Activated CD4-positive, alpha-beta T cell treated with anti-CD3 and anti-CD28 coated beads, Interleukin-2, amount 10 ng/mL, durations not matched to agents 7 days and 5 days (primary cell): ENCODE data around the gene NHLRC4. TPM values are rescaled to one million over a fixed set of nuclear protein-coding genes. Genes with fewer than 3 reads are reported as not detected.

ENCODE experiments used
- CTCF ChIA-PET: fragments of 350-600 bp; sonication (Branson Sonifier 250); formaldehyde crosslinking; loops from one replicate; lab custom pipeline; 2021; ENCODE audit warnings: antibody characterized with exemption; lab: Charles Lee
- POLR2A ChIA-PET: fragments of 350-600 bp; sonication (Branson Sonifier 250); formaldehyde crosslinking; loops from one replicate; lab custom pipeline; 2021; ENCODE audit warnings: antibody characterized with exemption; lab: Charles Lee
- DNase-seq: peaks from one replicate; pipeline ENCODE4 v3.0.0-alpha.2; 2020
- H3K27ac Mint-ChIP-seq: one replicate; pipeline ENCODE4 v1.8.0; 2021; ENCODE audit warnings: mild to moderate bottlenecking, moderate library complexity, mixed read lengths
- H3K27me3 Mint-ChIP-seq: one replicate; pipeline ENCODE4 v1.8.0; 2021; ENCODE audit warnings: mixed read lengths
- H3K36me3 Mint-ChIP-seq: one replicate; pipeline ENCODE4 v1.8.0; 2021; ENCODE audit warnings: low read depth, mixed read lengths
- H3K4me1 Mint-ChIP-seq: one replicate; pipeline ENCODE4 v1.8.0; 2021; ENCODE audit warnings: mixed read lengths
- H3K4me3 Mint-ChIP-seq: one replicate; pipeline ENCODE4 v1.8.0; 2021; ENCODE audit warnings: mild to moderate bottlenecking, moderate library complexity, mixed read lengths
- H3K9me3 Mint-ChIP-seq: one replicate; pipeline ENCODE4 v1.8.0; 2021; ENCODE audit warnings: mixed read lengths
- total RNA-seq, 2 experiments: library from RNA; stranded (reverse); gene quantifications; one replicate each; pipeline ENCODE4 v1.2.3, GENCODE V29; 2021

Gene NHLRC4
- total RNA-seq, 2 experiments from 2014 or later = 1.9 to 2.7 TPM

DNA sequence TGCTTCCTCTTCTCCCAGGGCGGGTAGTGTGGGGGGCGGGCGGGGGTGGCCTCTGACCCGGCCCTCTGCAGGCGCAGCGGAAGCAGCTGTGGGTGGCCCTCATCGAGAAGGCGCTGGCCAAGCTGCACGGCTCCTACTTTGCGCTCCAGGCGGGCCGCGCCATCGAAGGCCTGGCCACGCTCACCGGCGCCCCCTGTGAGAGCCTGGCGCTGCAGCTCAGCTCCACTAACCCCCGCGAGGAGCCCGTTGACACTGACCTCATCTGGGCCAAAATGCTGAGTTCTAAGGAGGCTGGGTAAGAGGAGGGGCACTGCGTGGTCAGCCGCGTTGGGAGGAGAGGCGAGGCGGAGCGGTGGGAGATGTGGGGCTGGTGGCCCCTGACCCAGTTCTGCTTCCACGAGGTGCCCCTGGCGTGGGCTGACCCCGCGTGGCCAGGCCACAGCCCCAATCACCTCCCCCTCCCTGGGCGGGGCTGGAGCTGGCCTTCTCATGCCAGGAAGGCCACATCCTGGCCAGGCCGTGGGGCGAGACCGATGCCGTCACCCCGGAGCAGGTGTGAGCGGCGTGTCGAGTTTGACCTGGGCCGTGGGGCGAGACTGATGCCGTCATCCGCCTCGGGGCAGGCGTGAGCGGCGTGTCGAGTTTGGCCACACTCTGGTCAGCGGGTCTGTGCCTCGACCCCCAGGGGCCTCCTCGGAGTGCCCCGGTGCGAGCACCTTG lies 17.1 kb upstream of the NHLRC4 start:
- no peak overlapping the region for H3K4me3 Mint-ChIP-seq
- POLR2A ChIA-PET = no interaction called here
- no peak for DNase-seq
- H3K4me1 Mint-ChIP-seq = no peaks in the 10 kb centered on the region
- no peak overlapping the region for H3K27ac Mint-ChIP-seq
- CTCF ChIA-PET = interaction anchor here (0.6 kb wide), 1 partner anchor 13 kb away, joined by 3 read pairs; no protein-coding TSS in a partner anchor
- H3K9me3 Mint-ChIP-seq = no peaks in the 10 kb centered on the region
- H3K36me3 Mint-ChIP-seq = peaks cover 4% of the 10 kb centered on the region
- H3K27me3 Mint-ChIP-seq = no peaks in the 10 kb centered on the region

DNA sequence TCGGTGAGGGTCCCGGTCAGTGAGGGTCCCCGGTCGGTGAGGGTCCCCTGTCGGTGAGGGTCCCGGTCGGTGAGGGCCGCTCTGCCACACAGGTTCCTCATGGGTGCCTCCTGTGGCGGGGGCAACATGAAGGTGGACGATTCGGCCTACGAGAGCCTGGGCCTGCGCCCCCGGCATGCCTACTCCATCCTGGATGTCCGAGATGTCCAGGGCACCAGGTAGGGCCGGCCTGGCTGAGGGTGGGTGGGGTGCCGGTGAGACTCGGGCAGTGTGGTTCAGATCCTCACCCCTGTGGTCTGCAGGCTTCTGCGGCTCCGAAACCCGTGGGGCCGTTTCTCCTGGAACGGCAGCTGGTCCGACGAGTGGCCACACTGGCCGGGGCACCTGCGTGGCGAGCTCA lies 15.6 kb upstream of the NHLRC4 start:
- Mint-ChIP-seq H3K9me3 (no peaks in the 10 kb centered on the region), H3K27ac (no peak overlapping the region), H3K4me3 (no peak overlapping the region), H3K4me1 (no peaks in the 10 kb centered on the region), H3K36me3 (no peaks in the 10 kb centered on the region), H3K27me3 (no peaks in the 10 kb centered on the region)
- DNase-seq = no peak
- ChIA-PET CTCF (no interaction called here), POLR2A (no interaction called here)

DNA sequence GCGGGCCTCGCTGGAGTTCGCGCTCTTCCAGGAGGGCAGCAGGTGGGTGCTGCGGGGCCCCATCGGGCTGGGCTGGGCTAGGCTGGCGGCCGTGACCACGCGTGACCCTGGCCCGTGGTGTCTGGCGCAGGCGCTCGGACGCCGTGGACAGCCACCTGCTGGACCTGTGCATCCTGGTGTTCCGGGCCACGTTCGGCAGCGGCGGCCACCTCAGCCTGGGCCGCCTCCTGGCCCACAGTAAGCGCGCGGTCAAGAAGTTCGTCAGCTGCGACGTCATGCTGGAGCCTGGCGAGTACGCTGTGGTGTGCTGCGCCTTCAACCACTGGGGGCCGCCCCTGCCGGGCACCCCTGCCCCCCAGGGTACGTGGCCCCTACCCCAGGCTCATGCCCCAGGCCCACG lies 14.6 kb upstream of the NHLRC4 start:
- Mint-ChIP-seq H3K9me3 (no peaks in the 10 kb centered on the region), H3K36me3 (no peaks in the 10 kb centered on the region), H3K4me1 (no peaks in the 10 kb centered on the region), H3K4me3 (no peak overlapping the region), H3K27me3 (no peaks in the 10 kb centered on the region), H3K27ac (no peak overlapping the region)
- DNase-seq = no peak
- CTCF ChIA-PET = no interaction called here
- POLR2A ChIA-PET = no interaction called here

DNA sequence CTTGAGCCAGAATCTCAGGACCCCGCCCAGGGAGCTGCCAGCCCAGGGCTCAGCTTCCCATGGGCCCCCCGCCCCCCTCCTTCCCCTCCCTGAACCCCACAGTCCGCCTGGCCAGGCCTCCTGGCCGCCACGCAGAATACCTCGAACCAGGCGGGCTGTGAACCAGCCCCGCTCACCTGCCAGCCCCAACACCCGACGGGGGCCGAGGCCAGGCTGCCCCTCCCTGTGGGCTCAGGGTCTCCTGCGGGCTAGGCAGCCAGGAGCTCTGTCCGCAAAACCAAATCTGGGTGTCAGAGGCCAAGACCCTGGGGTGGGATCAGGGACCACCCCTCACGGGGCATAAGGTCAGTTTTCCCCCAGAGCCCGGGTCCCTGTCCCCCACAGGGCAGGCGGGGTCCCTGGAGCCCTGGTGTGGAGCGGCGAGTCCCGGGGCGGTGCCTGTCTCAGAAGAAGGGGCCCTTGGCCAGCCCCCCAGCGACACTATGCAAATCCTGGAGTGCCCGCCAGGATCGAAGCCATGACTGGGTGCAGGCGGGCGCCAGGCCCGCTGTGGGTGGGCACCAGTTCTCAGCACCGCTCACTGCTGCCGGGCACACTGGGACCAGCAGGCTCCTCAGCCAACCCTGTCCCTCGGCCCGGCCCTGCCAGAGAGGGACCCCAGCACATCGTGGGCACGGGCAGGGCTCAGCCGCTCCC lies 13.1 kb upstream of the NHLRC4 start:
- no peak for DNase-seq
- Mint-ChIP-seq H3K27ac (no peak overlapping the region), H3K9me3 (no peaks in the 10 kb centered on the region), H3K36me3 (no peaks in the 10 kb centered on the region), H3K4me1 (no peaks in the 10 kb centered on the region), H3K4me3 (no peak overlapping the region), H3K27me3 (peaks cover 4% of the 10 kb centered on the region)
- POLR2A ChIA-PET = no interaction called here
- CTCF ChIA-PET = no interaction called here

DNA sequence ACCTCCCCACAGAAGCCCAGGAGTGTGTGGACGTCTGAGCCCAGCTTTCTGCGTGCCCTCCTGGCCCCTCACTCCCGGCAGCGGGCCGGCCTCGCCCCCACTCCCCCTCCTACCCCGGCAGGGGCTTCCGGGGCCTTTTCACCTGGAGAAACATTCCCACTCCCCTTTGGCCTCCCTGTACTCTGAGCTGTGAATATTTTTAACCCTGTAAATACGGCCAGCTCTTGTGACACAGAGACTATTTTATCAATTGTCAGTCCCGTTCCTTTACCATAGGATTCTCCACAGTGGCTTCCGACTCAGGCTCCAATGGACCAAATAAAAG lies 12.5 kb upstream of the NHLRC4 start:
- CTCF ChIA-PET = no interaction called here
- H3K27ac Mint-ChIP-seq = no peak overlapping the region
- no peaks in the 10 kb centered on the region for H3K4me1 Mint-ChIP-seq
- H3K27me3 Mint-ChIP-seq = peaks cover 4% of the 10 kb centered on the region
- no peaks in the 10 kb centered on the region for H3K9me3 Mint-ChIP-seq
- no peaks in the 10 kb centered on the region for H3K36me3 Mint-ChIP-seq
- H3K4me3 Mint-ChIP-seq = no peak overlapping the region
- no peak for DNase-seq
- POLR2A ChIA-PET = no interaction called here

DNA sequence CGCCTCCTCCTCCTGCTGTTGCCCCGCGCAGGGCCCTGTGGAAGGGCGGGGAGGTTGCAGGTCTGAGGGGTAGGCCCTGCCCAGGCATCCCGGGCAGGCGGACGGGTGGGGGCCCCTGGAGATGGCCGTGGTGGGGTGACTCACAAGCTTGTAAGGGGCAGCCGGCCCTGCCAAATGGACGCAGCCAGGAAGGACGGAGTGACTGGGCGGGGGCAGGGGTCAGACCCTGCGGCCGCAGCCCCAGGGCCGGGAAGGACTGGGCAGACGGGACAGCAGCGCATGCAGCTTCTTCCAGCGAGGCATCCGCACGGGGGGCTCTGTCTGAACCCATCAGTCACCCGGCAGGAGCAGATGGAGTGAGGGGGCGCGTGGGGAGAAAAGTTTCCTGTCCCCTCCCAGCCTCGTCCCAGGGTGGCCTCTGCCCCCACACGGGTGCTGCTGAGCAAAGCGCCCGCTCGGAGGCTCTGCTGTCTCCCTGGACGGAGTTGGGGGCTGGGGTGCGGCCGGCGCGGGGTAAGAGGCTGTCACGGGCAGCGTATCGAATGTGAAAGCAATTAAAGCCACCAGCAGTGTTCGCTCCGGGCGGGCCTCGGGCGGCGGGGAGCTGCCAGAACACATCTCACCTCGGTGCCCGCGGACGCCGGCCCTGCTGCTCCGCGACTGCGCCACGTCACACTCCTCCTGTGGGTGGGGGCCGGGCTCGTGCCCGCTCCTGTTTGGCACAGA lies 12.0 kb upstream of the NHLRC4 start:
- Mint-ChIP-seq H3K4me3 (no peak overlapping the region), H3K36me3 (no peaks in the 10 kb centered on the region), H3K27ac (no peak overlapping the region), H3K27me3 (peaks cover 7% of the 10 kb centered on the region), H3K9me3 (no peaks in the 10 kb centered on the region), H3K4me1 (no peaks in the 10 kb centered on the region)
- ChIA-PET CTCF (no interaction called here), POLR2A (no interaction called here)
- no peak for DNase-seq

DNA sequence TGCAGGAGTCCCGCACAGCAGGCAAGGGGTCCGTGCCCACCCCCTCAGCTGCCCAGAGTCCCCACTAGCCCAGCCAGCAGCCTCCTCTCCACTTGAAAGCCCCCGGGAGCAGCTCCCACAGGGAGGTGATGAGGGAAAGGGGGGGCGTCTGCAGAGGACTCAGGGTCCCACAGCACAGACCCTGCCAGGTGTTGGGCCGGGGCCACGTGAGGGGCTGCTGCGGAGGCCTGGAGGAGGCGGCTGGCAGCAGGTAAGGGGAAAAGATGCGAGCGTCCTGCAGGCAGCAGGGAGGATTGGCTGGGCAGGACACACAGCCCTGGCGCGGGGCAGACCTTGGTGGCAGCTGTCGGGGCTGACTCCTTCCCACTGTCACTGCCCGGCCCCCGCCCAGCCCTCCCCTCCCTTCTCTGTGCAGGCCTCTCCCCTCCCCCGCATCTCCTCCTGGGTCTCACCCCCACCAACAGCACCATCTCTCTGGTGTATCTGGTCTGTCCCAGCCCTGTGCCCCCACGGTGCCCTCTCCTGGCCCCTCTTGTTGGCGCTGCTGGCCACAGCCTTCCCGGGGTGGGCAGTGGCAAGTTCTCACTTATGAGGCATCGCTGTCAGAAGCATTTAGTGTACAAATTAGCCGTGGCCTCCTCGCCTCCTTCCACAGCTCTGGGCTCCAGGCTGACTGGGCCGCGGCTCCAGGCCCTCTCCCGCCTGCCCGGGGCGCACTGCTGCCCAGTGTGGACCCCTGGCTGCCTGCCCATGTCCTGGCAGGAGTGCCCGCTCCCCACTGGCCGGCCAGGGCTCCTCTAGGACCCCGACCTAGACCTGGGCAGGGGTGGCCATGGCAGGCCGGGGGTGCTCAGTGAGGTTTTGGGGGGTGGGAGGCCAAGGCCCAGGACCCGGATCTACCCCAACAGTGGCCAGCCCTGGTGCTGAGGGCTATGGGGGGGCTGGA lies 11.0 kb upstream of the NHLRC4 start:
- DNase-seq = no peak
- CTCF ChIA-PET = no interaction called here
- POLR2A ChIA-PET = no interaction called here
- Mint-ChIP-seq H3K36me3 (no peaks in the 10 kb centered on the region), H3K27ac (no peak overlapping the region), H3K4me1 (no peaks in the 10 kb centered on the region), H3K9me3 (no peaks in the 10 kb centered on the region), H3K27me3 (peaks cover 7% of the 10 kb centered on the region), H3K4me3 (no peak overlapping the region)

DNA sequence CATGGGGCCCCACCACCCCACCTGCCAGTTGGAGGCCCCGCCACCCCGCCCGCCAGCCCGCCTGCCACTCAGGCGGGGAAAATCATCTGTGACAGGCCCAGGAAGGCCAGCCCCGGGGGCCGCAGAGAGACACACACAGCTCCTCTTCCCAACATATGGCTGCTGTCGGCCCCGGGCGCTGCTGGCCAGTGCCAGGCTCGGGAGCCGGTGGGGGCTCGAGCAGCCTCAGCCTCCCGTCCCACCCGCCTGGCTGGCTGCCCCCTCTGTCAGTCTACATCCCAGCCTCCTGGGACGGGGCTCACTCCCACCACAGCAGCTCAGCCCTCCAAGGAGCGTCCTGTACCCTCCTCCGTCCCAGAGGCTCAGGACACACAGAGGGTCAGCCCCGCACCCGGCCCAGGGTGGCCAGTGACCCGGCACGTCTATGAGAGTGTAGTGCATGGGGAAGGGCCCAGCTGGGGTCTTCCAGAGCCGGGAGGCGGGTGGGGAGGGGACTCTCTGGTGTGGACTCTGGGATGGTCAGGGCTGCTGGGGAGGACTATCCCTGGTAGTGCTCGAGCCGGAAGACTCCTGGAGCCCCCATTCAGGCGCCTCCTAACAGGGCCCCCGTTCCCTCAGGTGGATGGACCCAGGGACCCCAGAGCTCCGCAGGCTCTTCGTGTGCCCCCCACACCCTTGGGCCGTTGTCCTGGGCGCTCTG lies 10.2 kb upstream of the NHLRC4 start:
- Mint-ChIP-seq H3K9me3 (no peaks in the 10 kb centered on the region), H3K27ac (no peak overlapping the region), H3K27me3 (peaks cover 7% of the 10 kb centered on the region), H3K36me3 (no peaks in the 10 kb centered on the region), H3K4me3 (no peak overlapping the region), H3K4me1 (no peaks in the 10 kb centered on the region)
- ChIA-PET POLR2A (no interaction called here), CTCF (interaction anchor here (1.4 kb wide), 1 partner anchor 10 kb away, joined by 3 read pairs; the partner anchor contains the start of gene NHLRC4)
- DNase-seq = no peak

DNA sequence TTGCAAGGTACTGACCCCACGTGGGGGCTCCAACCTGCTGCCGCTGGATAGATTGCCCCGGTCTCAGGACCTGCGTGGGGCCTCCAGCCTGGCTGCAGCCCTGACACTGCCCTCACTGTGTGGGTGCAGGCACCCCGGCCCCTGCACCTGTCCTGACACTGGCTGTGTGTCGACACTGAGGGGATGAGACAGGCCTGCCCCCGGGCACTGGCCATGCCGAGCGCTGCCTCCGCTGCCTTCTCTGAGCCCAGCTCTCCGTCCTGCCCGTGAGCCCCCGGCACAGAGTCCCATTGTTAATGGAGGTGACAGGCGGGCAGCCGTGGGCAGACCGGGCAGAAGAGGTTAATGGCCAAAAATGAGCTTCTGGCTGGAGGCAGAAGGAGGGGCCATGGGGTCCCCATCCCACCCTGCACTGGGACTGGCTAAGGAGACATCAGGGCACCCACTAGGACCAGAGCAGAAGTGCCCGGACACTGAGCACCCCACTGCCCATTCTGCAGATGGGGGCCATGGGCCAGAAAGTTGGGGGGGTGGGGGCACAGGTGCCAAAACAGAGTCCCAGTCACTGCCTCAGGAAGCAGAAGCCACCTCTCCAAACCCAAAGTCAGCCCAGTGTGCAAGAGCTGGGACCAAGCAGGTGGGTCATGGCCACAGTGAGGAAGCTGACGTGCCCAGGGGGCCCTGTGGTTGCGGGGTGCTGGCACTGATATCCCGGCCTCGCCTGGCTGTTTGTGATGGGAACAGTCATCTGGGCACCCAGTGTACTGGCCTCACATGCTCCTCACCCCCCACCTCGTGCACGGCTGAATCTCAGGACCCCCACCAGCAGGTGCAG lies 9.1 kb upstream of the NHLRC4 start:
- H3K4me3 Mint-ChIP-seq = no peak overlapping the region
- no peaks in the 10 kb centered on the region for H3K4me1 Mint-ChIP-seq
- DNase-seq = no peak
- ChIA-PET CTCF (interaction anchor here (1.4 kb wide), 1 partner anchor 9 kb away, joined by 3 read pairs; the partner anchor contains the start of gene NHLRC4), POLR2A (no interaction called here)
- H3K27me3 Mint-ChIP-seq = peaks cover 12% of the 10 kb centered on the region
- no peak overlapping the region for H3K27ac Mint-ChIP-seq
- no peaks in the 10 kb centered on the region for H3K9me3 Mint-ChIP-seq
- no peaks in the 10 kb centered on the region for H3K36me3 Mint-ChIP-seq

DNA sequence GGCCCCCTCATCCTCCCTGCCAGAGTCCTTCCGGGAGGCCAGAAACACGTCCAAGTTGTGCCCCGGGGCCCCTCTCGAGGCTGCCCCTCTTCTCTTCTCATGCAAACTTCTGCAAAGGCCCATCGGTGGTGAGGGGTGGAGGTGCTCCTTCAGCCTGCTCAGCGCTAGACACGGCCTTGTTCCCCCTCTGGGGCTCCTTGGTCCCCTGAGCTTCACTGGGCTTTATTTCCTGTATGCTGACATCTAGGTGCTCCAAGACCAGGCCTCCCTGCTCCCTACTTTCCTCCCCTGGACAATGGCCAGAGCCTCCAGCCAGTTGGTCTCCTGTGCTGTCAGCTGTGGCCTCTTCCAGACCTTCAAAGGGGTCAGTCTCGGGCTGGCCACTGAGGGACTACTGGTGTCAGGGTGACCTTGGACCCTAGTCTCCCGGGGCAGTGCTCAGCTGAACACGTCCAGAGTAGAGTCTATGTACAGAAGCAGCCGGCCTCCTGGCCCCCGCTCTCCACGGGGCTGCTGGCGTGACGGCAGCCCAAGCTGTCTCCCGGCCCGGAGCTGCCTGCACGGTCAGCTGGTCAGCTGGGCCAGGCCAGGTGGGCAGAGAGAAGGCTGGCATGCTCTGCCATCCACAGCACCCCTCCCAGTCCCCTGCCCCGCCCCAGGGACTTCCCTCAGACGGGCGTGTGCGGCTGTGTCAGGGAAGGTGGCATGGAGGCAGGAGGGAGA lies 8.3 kb upstream of the NHLRC4 start:
- no peak for DNase-seq
- POLR2A ChIA-PET = no interaction called here
- Mint-ChIP-seq H3K4me1 (no peaks in the 10 kb centered on the region), H3K36me3 (no peaks in the 10 kb centered on the region), H3K9me3 (no peaks in the 10 kb centered on the region), H3K27ac (peak overlapping the region; percentile 19), H3K4me3 (no peak overlapping the region), H3K27me3 (peaks cover 13% of the 10 kb centered on the region)
- CTCF ChIA-PET = interaction anchor here (1.4 kb wide), 1 partner anchor 8 kb away, joined by 3 read pairs; the partner anchor contains the start of gene NHLRC4

DNA sequence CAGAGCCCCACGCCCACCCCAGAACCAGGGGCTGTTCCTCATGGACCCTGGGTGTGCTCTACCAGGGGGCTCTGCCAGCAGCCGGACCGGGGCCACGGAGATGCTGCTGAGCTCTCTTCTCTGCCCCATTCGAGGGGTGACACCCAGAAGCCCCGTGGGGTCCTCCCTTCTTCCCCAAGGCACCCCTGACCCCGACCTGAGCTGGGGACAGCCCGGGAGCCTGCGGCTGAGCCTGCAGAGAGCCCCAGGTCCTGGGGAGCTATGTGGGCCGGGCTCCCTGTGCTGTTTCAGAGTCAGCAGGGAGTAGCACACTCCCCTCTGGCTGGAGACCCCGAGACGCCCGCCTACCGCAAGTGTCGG lies 7.8 kb upstream of the NHLRC4 start:
- Mint-ChIP-seq H3K4me3 (no peak overlapping the region), H3K9me3 (no peaks in the 10 kb centered on the region), H3K36me3 (no peaks in the 10 kb centered on the region), H3K4me1 (no peaks in the 10 kb centered on the region), H3K27me3 (peaks cover 13% of the 10 kb centered on the region), H3K27ac (no peak overlapping the region)
- ChIA-PET CTCF (no interaction called here), POLR2A (no interaction called here)
- DNase-seq = no peak
